Measurements from ENCODE around the gene SIN3A. TPM values are rescaled to one million over a fixed set of nuclear protein-coding genes. Genes with fewer than 3 reads are reported as not detected.

Gene SIN3A
- total RNA-seq, 8 experiments from 2014 or later = 14.6 to 62.6 (median 26.3) TPM

DNA sequence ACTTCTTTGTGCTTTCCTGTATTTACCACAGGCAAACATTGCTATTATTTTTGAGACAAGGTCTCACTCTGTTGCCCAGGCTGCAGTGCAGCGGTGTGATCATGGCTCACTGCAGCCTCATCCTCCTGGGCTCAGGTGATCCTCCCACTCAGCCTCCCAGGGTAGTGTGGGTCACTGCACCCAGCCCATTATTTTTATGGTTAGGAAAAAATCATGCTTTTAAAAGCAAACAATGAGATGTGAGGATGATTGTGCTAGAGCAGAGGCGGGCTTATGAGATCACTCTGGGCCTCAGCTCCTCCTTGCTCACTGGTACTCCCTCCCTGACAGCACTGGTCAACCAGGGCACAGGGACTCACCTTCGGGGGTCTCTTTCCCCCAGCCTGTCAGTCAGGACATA, 85.3 kb downstream of the SIN3A start:
- peaks cover 0 to 11% of the 10 kb centered on the region in 2 donors for H3K4me1 ChIP-seq (replicated peaks in 1 of 2)
- ATAC-seq (replicated peaks in 6 of 8) = no peak
- in situ Hi-C loops (cut with MboI; ENCODE audit: low pct_unique_long_range_greater_than_20kb in 2 of 9, low sequenced_read_pairs in 9 of 9, unreplicated experiment in 9 of 9) = no loop called here
- no peak overlapping the region for H3K27ac ChIP-seq
- 55 to 100% (median 100%) methylated on average over 1 to 2 of the region's 3 CpGs; no CpG with 5 or more reads in 5 of the 10 experiments for WGBS, 10 experiments
- no peak overlapping the region for H3K4me3 ChIP-seq

DNA sequence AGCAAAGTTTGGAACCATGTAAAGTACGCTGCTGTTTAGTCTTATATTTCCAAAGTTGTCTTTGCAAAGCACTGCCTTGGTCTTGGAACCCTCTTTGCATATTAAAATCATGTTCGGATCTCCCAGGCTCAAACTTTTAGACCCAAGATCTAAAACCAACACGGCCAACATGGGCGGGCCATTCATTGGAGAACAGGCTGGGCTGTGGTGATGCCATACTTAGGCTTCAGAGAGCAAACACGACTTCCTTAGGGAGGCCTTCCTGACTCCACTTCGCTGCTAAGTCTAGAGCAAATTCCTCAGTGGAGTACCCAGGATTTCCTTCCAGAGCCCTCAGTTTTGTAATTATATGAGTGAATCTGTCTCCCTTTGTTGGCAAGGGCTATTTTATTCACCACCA, 86.6 kb downstream of the SIN3A start:
- in situ Hi-C loops (cut with MboI; ENCODE audit: low pct_unique_long_range_greater_than_20kb in 2 of 9, low sequenced_read_pairs in 9 of 9, unreplicated experiment in 9 of 9) = no loop called here

GRCh38 chr15:75363786-75364185, 87.7 kb downstream of the SIN3A start:
- no peak overlapping the region for H3K27ac ChIP-seq
- ATAC-seq (replicated peaks in 6 of 8) = no peak
- in situ Hi-C loops (cut with MboI; ENCODE audit: low pct_unique_long_range_greater_than_20kb in 2 of 9, low sequenced_read_pairs in 9 of 9, unreplicated experiment in 9 of 9) = no loop called here
- H3K4me3 ChIP-seq = no peak overlapping the region
- 50 to 100% (median 91%) methylated on average over 1 to 5 of the region's 9 CpGs; no CpG with 5 or more reads in 4 of the 10 experiments for WGBS, 10 experiments
- peaks cover 0 to 4% of the 10 kb centered on the region in 2 donors for H3K4me1 ChIP-seq (replicated peaks in 1 of 2)

More for the DNA sequence above, 86.6 kb downstream of the SIN3A start:
- no peak for ATAC-seq (replicated peaks in 6 of 8)
- no peak overlapping the region for H3K4me3 ChIP-seq
- H3K4me1 ChIP-seq (replicated peaks in 1 of 2) = peaks cover 0 to 11% of the 10 kb centered on the region in 2 donors
- no peak overlapping the region for H3K27ac ChIP-seq
- WGBS, 10 experiments = 85 to 100% (median 90%) methylated on average over 2 to 6 of the region's 6 CpGs; no CpG with 5 or more reads in 3 of the 10 experiments

DNA sequence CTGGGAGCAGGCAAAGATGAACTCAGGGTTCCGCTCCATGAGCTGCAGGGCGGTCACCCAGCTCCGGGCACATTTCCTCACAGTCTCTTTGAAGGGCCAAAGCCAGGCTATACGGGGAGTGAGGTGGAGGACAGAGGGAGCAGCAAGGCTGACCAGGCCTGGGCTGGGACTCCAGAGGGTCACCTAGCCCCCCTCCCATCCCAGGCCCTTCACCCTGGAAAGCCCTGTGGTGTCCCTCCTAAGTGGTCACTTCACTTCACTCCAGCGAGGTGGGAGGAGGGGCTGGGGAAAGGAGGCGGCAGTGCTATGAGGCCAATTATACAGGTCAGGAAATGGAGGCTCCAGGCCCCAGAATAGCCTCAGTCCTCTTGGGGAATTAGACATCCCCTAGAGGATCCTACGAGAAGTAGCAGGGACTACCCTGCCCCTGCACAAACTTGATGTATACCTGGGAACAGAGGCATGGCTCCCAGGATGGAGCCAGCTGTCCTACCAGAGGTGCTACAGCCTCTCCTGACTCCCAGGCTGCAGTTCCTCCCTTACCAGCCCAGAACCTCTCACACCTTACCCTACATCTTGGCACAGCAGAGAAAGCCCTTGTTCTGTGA, 88.7 kb downstream of the SIN3A start:
- H3K27ac ChIP-seq = no peak overlapping the region
- no peak overlapping the region for H3K4me3 ChIP-seq
- H3K4me1 ChIP-seq (replicated peaks in 1 of 2) = peaks cover 0 to 4% of the 10 kb centered on the region in 2 donors
- WGBS, 10 experiments = 0 to 100% (median 85%) methylated on average over 1 to 3 of the region's 7 CpGs; no CpG with 5 or more reads in 3 of the 10 experiments
- in situ Hi-C loops (cut with MboI; ENCODE audit: low pct_unique_long_range_greater_than_20kb in 2 of 9, low sequenced_read_pairs in 9 of 9, unreplicated experiment in 9 of 9) = no loop called here
- ATAC-seq (replicated peaks in 6 of 8) = no peak

- peak in 5 of 8 experiments; percentile 12 to 30 (median 21) for ATAC-seq (replicated peaks in 6 of 8)
- no peak overlapping the region for H3K4me3 ChIP-seq
- in situ Hi-C loops (cut with MboI; ENCODE audit: low pct_unique_long_range_greater_than_20kb in 2 of 9, low sequenced_read_pairs in 9 of 9, unreplicated experiment in 9 of 9) = no loop called here
- no peaks in the 10 kb centered on the region for H3K4me1 ChIP-seq (replicated peaks in 1 of 2)
- H3K27ac ChIP-seq = no peak overlapping the region
- 60 to 100% (median 100%) methylated on average over 1 to 3 of the region's 13 CpGs; no CpG with 5 or more reads in 4 of the 10 experiments for WGBS, 10 experiments
These were observed 89.4 kb downstream of the SIN3A start for GRCh38 chr15:75361989-75362641.

DNA sequence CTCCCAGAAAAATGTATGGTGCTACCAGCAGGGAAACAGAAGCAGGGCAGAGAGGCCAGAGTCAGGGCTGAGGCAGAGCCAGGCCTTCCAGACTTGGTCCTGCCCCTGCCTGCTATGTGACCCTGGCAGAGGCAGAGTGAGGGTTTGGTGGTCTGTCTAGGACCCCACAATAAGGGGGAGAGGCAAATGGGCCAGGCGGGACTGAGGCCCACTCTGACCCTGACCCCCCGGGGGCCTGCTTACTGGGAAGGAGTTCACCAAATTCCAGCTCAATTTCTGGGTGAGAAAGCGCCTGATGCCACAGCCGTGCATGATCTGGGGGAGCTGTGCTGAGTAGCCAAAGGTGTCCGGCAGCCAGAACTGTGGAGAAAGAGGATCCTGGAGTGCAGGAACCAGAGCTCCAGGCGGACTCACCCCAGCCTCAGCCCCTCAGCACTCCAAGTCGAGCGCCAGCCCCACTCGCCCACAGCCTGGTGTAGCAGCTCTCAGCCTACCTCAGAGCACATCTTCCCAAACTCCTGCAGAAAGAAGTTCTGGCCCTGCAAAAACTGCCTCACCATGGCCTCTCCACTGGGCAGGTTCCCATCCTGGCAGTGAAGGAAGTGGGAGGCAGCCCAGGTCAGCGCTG, 90.0 kb downstream of the SIN3A start:
- in situ Hi-C loops (cut with MboI; ENCODE audit: low pct_unique_long_range_greater_than_20kb in 2 of 9, low sequenced_read_pairs in 9 of 9, unreplicated experiment in 9 of 9) = no loop called here
- ATAC-seq (replicated peaks in 6 of 8) = peak in 1 of 8 experiments; percentile 3
- WGBS, 10 experiments = 86 to 100% (median 90%) methylated on average over 2 to 6 of the region's 10 CpGs; no CpG with 5 or more reads in 7 of the 10 experiments

DNA sequence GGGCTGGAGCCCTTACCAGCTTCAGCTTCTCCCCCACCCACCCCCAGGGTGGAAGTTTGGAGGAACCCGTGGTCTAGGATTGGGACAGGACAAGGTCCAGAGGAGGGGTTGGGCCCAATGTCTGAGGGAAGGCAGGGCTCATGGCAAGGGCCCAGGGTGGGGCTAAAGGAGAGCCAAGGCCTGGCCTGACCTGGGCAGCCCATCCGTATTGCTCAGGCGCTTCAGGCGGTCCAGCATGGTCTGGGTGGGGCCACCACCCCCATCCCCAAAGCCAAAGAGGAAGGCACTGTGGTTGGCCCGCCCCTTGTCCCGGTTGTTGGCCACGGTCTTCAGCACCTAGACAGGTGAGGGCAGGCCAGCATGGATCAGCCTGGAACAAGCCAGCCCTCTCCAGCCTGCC, 90.6 kb downstream of the SIN3A start:
- Histone ChIP-seq H3K4me3 (no peak overlapping the region), H3K27ac (no peak overlapping the region), H3K4me1 (replicated peaks in 1 of 2) (no peaks in the 10 kb centered on the region)
- in situ Hi-C loops (cut with MboI; ENCODE audit: low pct_unique_long_range_greater_than_20kb in 2 of 9, low sequenced_read_pairs in 9 of 9, unreplicated experiment in 9 of 9) = no loop called here
- WGBS, 10 experiments = 100% methylated on average over 1 of the region's 7 CpGs; no CpG with 5 or more reads in 9 of the 10 experiments
- ATAC-seq (replicated peaks in 6 of 8) = peak in 4 of 8 experiments; percentile 6 to 21 (median 12)

More for the DNA sequence above, 90.0 kb downstream of the SIN3A start:
- no peaks in the 10 kb centered on the region for H3K4me1 ChIP-seq (replicated peaks in 1 of 2)
- no peak overlapping the region for H3K4me3 ChIP-seq
- no peak overlapping the region for H3K27ac ChIP-seq

DNA sequence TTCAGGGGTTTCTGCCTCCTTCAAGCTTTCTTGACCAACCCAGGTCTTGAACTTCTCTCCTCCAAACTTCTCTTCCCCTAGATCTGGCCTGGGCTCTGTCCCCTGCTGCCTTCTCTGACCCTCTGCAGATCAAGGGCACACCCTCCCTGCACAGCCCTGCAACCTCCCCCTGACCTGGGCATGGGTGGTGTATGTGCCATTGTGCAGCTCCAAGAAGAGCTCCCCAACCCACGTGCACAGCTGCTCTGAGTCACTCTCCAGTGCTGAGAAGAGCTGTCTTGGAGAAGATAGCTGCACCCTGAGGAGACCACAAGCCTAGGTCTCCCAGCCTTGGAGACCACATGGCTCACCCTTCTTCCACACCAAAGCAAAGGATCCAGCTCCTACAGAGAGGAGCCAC, 91.1 kb downstream of the SIN3A start:
- 17 to 80% (median 50%) methylated on average over 1 of the region's 1 CpG; no CpG with 5 or more reads in 6 of the 10 experiments for WGBS, 10 experiments
- in situ Hi-C loops (cut with MboI; ENCODE audit: low pct_unique_long_range_greater_than_20kb in 2 of 9, low sequenced_read_pairs in 9 of 9, unreplicated experiment in 9 of 9) = no loop called here
- H3K4me3 ChIP-seq = no peak overlapping the region
- no peaks in the 10 kb centered on the region for H3K4me1 ChIP-seq (replicated peaks in 1 of 2)
- H3K27ac ChIP-seq = no peak overlapping the region
- ATAC-seq (replicated peaks in 6 of 8) = no peak

GRCh38 chr15:75359537-75360250, 91.8 kb downstream of the SIN3A start:
- no peak for ATAC-seq (replicated peaks in 6 of 8)

GRCh38 chr15:75358771-75359536, 92.5 kb downstream of the SIN3A start:
- no peak overlapping the region for H3K27ac ChIP-seq
- in situ Hi-C loops (cut with MboI; ENCODE audit: low pct_unique_long_range_greater_than_20kb in 2 of 9, low sequenced_read_pairs in 9 of 9, unreplicated experiment in 9 of 9) = no loop called here
- 100% methylated on average over 1 to 7 of the region's 10 CpGs; no CpG with 5 or more reads in 8 of the 10 experiments for WGBS, 10 experiments
- H3K4me1 ChIP-seq (replicated peaks in 1 of 2) = no peaks in the 10 kb centered on the region
- no peak overlapping the region for H3K4me3 ChIP-seq
- peak in 1 of 8 experiments; percentile 5 for ATAC-seq (replicated peaks in 6 of 8)

More at GRCh38 chr15:75359537-75360250, 91.8 kb downstream of the SIN3A start:
- Histone ChIP-seq H3K27ac (no peak overlapping the region), H3K4me1 (replicated peaks in 1 of 2) (no peaks in the 10 kb centered on the region), H3K4me3 (no peak overlapping the region)
- in situ Hi-C loops (cut with MboI; ENCODE audit: low pct_unique_long_range_greater_than_20kb in 2 of 9, low sequenced_read_pairs in 9 of 9, unreplicated experiment in 9 of 9) = no loop called here
- WGBS, 10 experiments = 80 to 100% (median 93%) methylated on average over 1 to 9 of the region's 15 CpGs; no CpG with 5 or more reads in 6 of the 10 experiments

DNA sequence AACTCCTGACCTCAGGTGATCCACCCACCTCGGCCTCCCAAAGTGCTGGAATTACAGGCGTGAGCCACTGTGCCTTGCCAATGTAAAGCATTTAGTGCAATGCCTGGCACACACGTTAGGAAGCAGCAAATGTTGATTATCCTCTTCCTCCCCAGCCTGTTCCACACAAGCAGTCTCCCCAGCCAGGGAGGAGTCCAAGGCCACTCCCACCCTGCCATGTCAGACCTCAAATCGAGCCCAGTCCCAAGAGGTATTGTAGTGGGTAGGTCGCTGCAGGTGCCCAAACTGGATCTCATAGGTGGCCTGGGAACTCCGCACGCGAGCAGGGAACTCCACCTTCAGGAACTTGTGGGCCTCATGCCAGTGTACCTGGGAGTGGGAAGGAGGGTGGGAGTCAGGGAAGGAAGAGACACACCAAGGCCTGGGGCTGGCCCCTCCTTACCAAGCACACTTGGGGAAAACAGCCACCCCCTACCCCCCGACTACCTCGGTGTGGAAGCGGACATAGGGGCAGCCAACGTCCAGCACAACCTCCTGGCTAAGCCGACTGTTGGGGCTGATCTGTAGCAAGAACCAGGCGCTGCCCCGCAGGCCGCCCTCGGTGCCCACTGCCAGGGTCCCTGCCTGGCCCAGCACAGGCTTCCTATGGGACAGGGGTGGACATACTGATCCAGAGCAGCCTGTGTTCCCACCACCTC, 93.4 kb downstream of the SIN3A start:
- Histone ChIP-seq H3K4me3 (no peak overlapping the region), H3K4me1 (replicated peaks in 1 of 2) (no peaks in the 10 kb centered on the region), H3K27ac (no peak overlapping the region)
- ATAC-seq (replicated peaks in 6 of 8) = no peak
- in situ Hi-C loops (cut with MboI; ENCODE audit: low pct_unique_long_range_greater_than_20kb in 2 of 9, low sequenced_read_pairs in 9 of 9, unreplicated experiment in 9 of 9) = no loop called here
- 87 to 100% (median 100%) methylated on average over 1 to 3 of the region's 17 CpGs; no CpG with 5 or more reads in 5 of the 10 experiments for WGBS, 10 experiments

- Histone ChIP-seq H3K4me1 (replicated peaks in 1 of 2) (no peaks in the 10 kb centered on the region), H3K27ac (no peak overlapping the region), H3K4me3 (no peak overlapping the region)
- WGBS, 10 experiments = 90 to 100% methylated on average over 1 to 4 of the region's 20 CpGs; no CpG with 5 or more reads in 8 of the 10 experiments
- in situ Hi-C loops (cut with MboI; ENCODE audit: low pct_unique_long_range_greater_than_20kb in 2 of 9, low sequenced_read_pairs in 9 of 9, unreplicated experiment in 9 of 9) = no loop called here
- no peak for ATAC-seq (replicated peaks in 6 of 8)
These were observed 95.0 kb downstream of the SIN3A start for GRCh38 chr15:75356517-75356916.

All from motor neuron (in vitro differentiated cells).